HepG2 (cell line): ENCODE results near the gene KRTAP10-2. TPM values are rescaled to one million over a fixed set of nuclear protein-coding genes. Genes with fewer than 3 reads are reported as not detected.
A peak's percentile ranks its signal among the peaks of the same experiment; 100 is the strongest.

Experiments used
- ATAC-seq: fragments of 200-7000 bp; cut with Tn5 transposase; 3 replicates; pipeline ENCODE4 v1.9.1; 2020; ENCODE audit warnings: mild to moderate bottlenecking, moderate library complexity
- BruUV-seq: library from RNA; stranded (reverse); fragments of 400-500 nt; replicated peaks from 2 replicates; lab custom pipeline; 2021; lab: Mats Ljungman, UMichigan
- CTCF ChIA-PET: fragments of 300-600 bp; formaldehyde crosslinking; extraction: SDS; loops from one replicate; lab custom pipeline; 2021; ENCODE audit warnings: low total read pairs, inconsistent platforms, low intra/inter-chr PET ratio; lab: Yijun Ruan, JAX
- POLR2A ChIA-PET: fragments of 350-600 bp; sonication (Branson Sonifier 250); formaldehyde crosslinking; loops from one replicate; lab custom pipeline; 2020; ENCODE audit warnings: antibody characterized with exemption, inconsistent platforms; lab: Yijun Ruan, JAX
- DNase-seq: peaks from one replicate; pipeline ENCODE4 v3.0.0-alpha.2; 2015; ENCODE audit warnings: low spot score
- FAIRE-seq: peaks from 3 replicates; lab custom pipeline; 2011; peaks lifted over from hg19 to GRCh38; lab: Jason Lieb, UNC
- H2AFZ ChIP-seq: one replicate; pipeline ENCODE4 v1.6.1; 2011; ENCODE audit warnings: low read length, inconsistent platforms
- H3K27ac ChIP-seq: fragments of 300-600 bp; 3 replicates; pipeline ENCODE4 v1.8.0; 2011; ENCODE audit warnings: mixed run types, mild to moderate bottlenecking, mixed read lengths, low read length, inconsistent platforms; ENCODE audit not compliant: insufficient read depth; ENCODE audit errors: extremely low read length
- H3K27me3 ChIP-seq, 2 experiments: fragments of 200-600 bp in 1 of 2; 2 replicates in 1 of 2; 3 replicates in 1 of 2; pipeline versions ENCODE4 v1.6.0 to v1.8.0; 2011; ENCODE audit warnings: low read length in 2 of 2, mild to moderate bottlenecking in 2 of 2, moderate library complexity in 2 of 2, inconsistent platforms in 1 of 2; ENCODE audit not compliant: insufficient read depth in 2 of 2, control insufficient read depth in 1 of 2
- H3K36me3 ChIP-seq, 2 experiments: fragments of 200-600 bp in 1 of 2; replicated peaks in 1 of 2; 2 replicates in 1 of 2; 3 replicates in 1 of 2; pipeline versions ENCODE4 v1.5.1 to v1.8.0; 2011; ENCODE audit warnings: low read length in 2 of 2, inconsistent platforms in 1 of 2; ENCODE audit not compliant: insufficient read depth in 2 of 2, control insufficient read depth in 1 of 2
- H3K4me1 ChIP-seq: 2 replicates; pipeline ENCODE4 v1.5.1; 2012; ENCODE audit warnings: low read length, inconsistent platforms; ENCODE audit not compliant: insufficient read depth
- H3K4me2 ChIP-seq: 2 replicates; pipeline ENCODE4 v1.6.0; 2011; ENCODE audit warnings: low read depth, low read length, inconsistent platforms
- H3K4me3 ChIP-seq, 3 experiments: fragments of 200-600 bp in 1 of 3; sonication (generic), shearing (Covaris generic) in 1 of 3; replicated peaks in 1 of 3; 2 replicates each; pipeline ENCODE4 v1.5.1; 2011 to 2016; ENCODE audit warnings: low read length in 3 of 3, inconsistent platforms in 2 of 3, low read depth in 2 of 3, mild to moderate bottlenecking in 2 of 3, control low read depth in 1 of 3, mixed read lengths in 1 of 3; ENCODE audit not compliant: insufficient read depth in 1 of 3
- H3K79me2 ChIP-seq: one replicate; pipeline ENCODE4 v1.6.1; 2011; ENCODE audit warnings: low read length, inconsistent platforms; ENCODE audit not compliant: insufficient read depth
- H3K9ac ChIP-seq: 2 replicates; pipeline ENCODE4 v1.6.0; 2011; ENCODE audit warnings: mild to moderate bottlenecking, low read depth, low read length, inconsistent platforms; ENCODE audit not compliant: insufficient read depth
- H3K9me3 ChIP-seq: 2 replicates; pipeline ENCODE4 v1.5.1; 2012; ENCODE audit warnings: mild to moderate bottlenecking, low read length
- H4K20me1 ChIP-seq: 2 replicates; pipeline ENCODE4 v1.6.0; 2011; ENCODE audit warnings: inconsistent platforms, mild to moderate bottlenecking, low read length, moderate library complexity; ENCODE audit not compliant: insufficient read depth
- FOXO1 ChIP-seq: sonication (generic); formaldehyde crosslinking; IDR thresholded peaks from 2 replicates; pipeline ENCODE4 v1.4.0; 2020; ENCODE audit warnings: missing genetic modification reagents
- FOXP1 ChIP-seq, 2 experiments: fragments of 450-650 bp in 1 of 2; IDR thresholded peaks; 2 replicates each; pipeline ENCODE4 v1.6.1; 2017 to 2018; ENCODE audit warnings: antibody characterized with exemption in 1 of 2
- IRX3 ChIP-seq: sonication (generic); formaldehyde crosslinking; IDR thresholded peaks from 2 replicates; pipeline ENCODE4 v1.8.1; 2023; ENCODE audit warnings: mild to moderate bottlenecking, low read depth, missing genetic modification reagents, borderline replicate concordance
- MXI1 ChIP-seq: IDR thresholded peaks from 3 replicates; pipeline ENCODE4 v1.6.1; 2012; ENCODE audit warnings: low read depth, low read length, inconsistent platforms, borderline replicate concordance
- PHF21A ChIP-seq: sonication (generic); formaldehyde crosslinking; IDR thresholded peaks from 2 replicates; pipeline ENCODE4 v1.5.0; 2020; ENCODE audit warnings: mild to moderate bottlenecking, missing genetic modification reagents
- SETDB1 ChIP-seq: sonication (generic); formaldehyde crosslinking; IDR thresholded peaks from 2 replicates; pipeline ENCODE4 v1.5.1; 2020; ENCODE audit warnings: missing genetic modification reagents, mild to moderate bottlenecking, borderline replicate concordance
- XRCC5 ChIP-seq: fragments of 200-400 bp; formaldehyde crosslinking; optimal IDR thresholded peaks from 2 replicates; pipeline ENCODE3; 2017; ENCODE audit warnings: mild to moderate bottlenecking, low read length
- ZMYM2 ChIP-seq: sonication (generic); formaldehyde crosslinking; IDR thresholded peaks from 2 replicates; pipeline ENCODE4 v1.8.0; 2022; ENCODE audit warnings: mild to moderate bottlenecking, missing genetic modification reagents
- ZMYM3 ChIP-seq: sonication (generic); formaldehyde crosslinking; IDR thresholded peaks from 2 replicates; pipeline ENCODE4 v1.5.1; 2020; ENCODE audit warnings: mild to moderate bottlenecking, missing genetic modification reagents
- ZNF121 ChIP-seq: sonication (generic); formaldehyde crosslinking; IDR thresholded peaks from 2 replicates; pipeline ENCODE4 v1.5.0; 2020; ENCODE audit warnings: mild to moderate bottlenecking, missing genetic modification reagents
- ZNF317 ChIP-seq: sonication (generic); formaldehyde crosslinking; IDR thresholded peaks from 2 replicates; pipeline ENCODE4 v1.5.0; 2020; ENCODE audit warnings: mild to moderate bottlenecking, missing genetic modification reagents
- ZNF547 ChIP-seq: sonication (generic); formaldehyde crosslinking; IDR thresholded peaks from 2 replicates; pipeline ENCODE4 v1.5.1; 2020; ENCODE audit warnings: mild to moderate bottlenecking, missing genetic modification reagents
- ZNF598 ChIP-seq: sonication (generic); formaldehyde crosslinking; IDR thresholded peaks from 2 replicates; pipeline ENCODE4 v1.5.1; 2020; ENCODE audit warnings: mild to moderate bottlenecking, missing genetic modification reagents, borderline replicate concordance
- ZNF629 ChIP-seq: sonication (generic); formaldehyde crosslinking; conservative IDR thresholded peaks from 2 replicates; pipeline ENCODE4 v1.5.0; 2020; ENCODE audit warnings: missing genetic modification reagents
- ZNF644 ChIP-seq: IDR thresholded peaks from 2 replicates; pipeline ENCODE4 v1.6.1; 2016; ENCODE audit warnings: low read depth
- WGBS: methylation state at CpG from one replicate; pipeline ENCODE4 v1.1.6; 2017; ENCODE audit warnings: low lambda C conversion rate; 5-methylcytosine and 5-hydroxymethylcytosine counted together
- in situ Hi-C: cut with HindIII; loops from 2 replicates; pipeline ENCODE4 v1.10.0; 2017; ENCODE audit warnings: low pct_unique_long_range_greater_than_20kb; ENCODE audit not compliant: extremely low pct_ligation_motif_present
- intact Hi-C: fragments of 100-400 bp; cut with micrococcal nuclease; formaldehyde crosslinking; loops from one replicate; pipeline ENCODE4 v1.10.0; 2022; ENCODE audit not compliant: unreplicated experiment
- polyA plus RNA-seq, 8 experiments: library from polyadenylated mRNA; depleted of rRNA in 3 of 8; stranded (reverse) in 7 of 8; unstranded in 1 of 8; fragments of >200 nt; fragmentation: Illumina TruSeq in 4 of 8; extraction: Trizol in 4 of 8; gene quantifications; 2 replicates each; pipeline versions ENCODE4 v1.2.1 to v1.2.3, GENCODE V29; 2011 to 2016; ENCODE audit warnings: low read depth in 4 of 8, missing spikeins in 1 of 8, mixed read lengths in 1 of 8; ENCODE audit not compliant: insufficient read depth in 1 of 8
- total RNA-seq, 5 experiments: library from RNA; depleted of rRNA; stranded (reverse); fragments of >200 nt; fragmentation: Illumina TruSeq; extraction: Trizol; gene quantifications; 2 replicates each; pipeline ENCODE4 v1.2.3, GENCODE V29; 2016; ENCODE audit warnings: low read depth in 1 of 5
- TF ChIP-seq, protein P1 (sequence below): sonication (generic); formaldehyde crosslinking; IDR thresholded peaks from 2 replicates; pipeline ENCODE4 v1.5.0; 2020; ENCODE audit warnings: missing genetic modification reagents, mild to moderate bottlenecking, borderline replicate concordance
- TF ChIP-seq, protein P2 (sequence below): sonication (generic); formaldehyde crosslinking; IDR thresholded peaks from 2 replicates; pipeline ENCODE4 v1.4.0; 2020; ENCODE audit warnings: mild to moderate bottlenecking, missing genetic modification reagents
- TF ChIP-seq, protein P3 (sequence below): sonication (generic); formaldehyde crosslinking; IDR thresholded peaks from 2 replicates; pipeline ENCODE4 v1.8.0; 2022; ENCODE audit warnings: mild to moderate bottlenecking, missing genetic modification reagents, moderate library complexity

KRTAP10-2 gene
- total and polyA plus RNA-seq, 2 of the 13 experiments (the other 11 are each of a cell fraction or from before 2014, with no cell fraction given): not detected

GRCh38 chr21:44533121-44533890 lies 18.0 kb downstream of the KRTAP10-2 start:
- no TSS peak for BruUV-seq
- CTCF ChIA-PET: no interaction called here
- Histone ChIP-seq H2AFZ (no peak overlapping the region), H4K20me1 (no peaks in the 10 kb centered on the region), H3K79me2 (no peaks in the 10 kb centered on the region), H3K9me3 (no peaks in the 10 kb centered on the region), H3K36me3 (no peaks in the 10 kb centered on the region), H3K4me2 (no peak overlapping the region), H3K27ac (no peak overlapping the region), H3K4me1 (no peaks in the 10 kb centered on the region), H3K9ac (no peak overlapping the region), H3K4me3 (no peak overlapping the region), H3K27me3 (peaks cover 0 to 14% of the 10 kb centered on the region in 2 experiments; a peak in 2 of 5 replicates)
- TF ChIP-seq ZMYM3 (CRISPR knock-in tag) (no peak), ZNF629 (CRISPR knock-in tag) (no peak), MXI1 (no peak), SETDB1 (CRISPR knock-in tag) (no peak), PHF21A (no peak), ZNF121 (CRISPR knock-in tag) (no peak), IRX3 (no peak), XRCC5 (no peak), ZNF598 (CRISPR knock-in tag) (no peak), ZMYM2 (CRISPR knock-in tag) (no peak), ZNF644 (CRISPR knock-in tag) (no peak), ZNF547 (CRISPR knock-in tag) (no peak), ZNF317 (CRISPR knock-in tag) (no peak), FOXP1 (IDR thresholded peaks at IDR 0.05) (no peak), FOXP1 (CRISPR knock-in tag; IDR thresholded peaks at IDR 0.05) (no peak), FOXO1 (CRISPR knock-in tag) (no peak)
- TF ChIP-seq, protein P1, sequence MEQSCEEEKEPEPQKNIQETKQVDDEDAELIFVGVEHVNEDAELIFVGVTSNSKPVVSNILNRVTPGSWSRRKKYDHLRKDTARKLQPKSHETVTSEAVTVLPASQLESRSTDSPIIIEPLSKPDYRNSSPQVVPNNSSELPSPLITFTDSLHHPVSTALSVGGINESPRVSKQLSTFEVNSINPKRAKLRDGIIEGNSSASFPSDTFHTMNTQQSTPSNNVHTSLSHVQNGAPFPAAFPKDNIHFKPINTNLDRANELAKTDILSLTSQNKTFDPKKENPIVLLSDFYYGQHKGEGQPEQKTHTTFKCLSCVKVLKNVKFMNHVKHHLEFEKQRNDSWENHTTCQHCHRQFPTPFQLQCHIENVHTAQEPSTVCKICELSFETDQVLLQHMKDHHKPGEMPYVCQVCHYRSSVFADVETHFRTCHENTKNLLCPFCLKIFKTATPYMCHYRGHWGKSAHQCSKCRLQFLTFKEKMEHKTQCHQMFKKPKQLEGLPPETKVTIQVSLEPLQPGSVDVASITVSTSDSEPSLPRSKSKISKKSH (CRISPR knock-in tag): no peak
- TF ChIP-seq, protein P2, sequence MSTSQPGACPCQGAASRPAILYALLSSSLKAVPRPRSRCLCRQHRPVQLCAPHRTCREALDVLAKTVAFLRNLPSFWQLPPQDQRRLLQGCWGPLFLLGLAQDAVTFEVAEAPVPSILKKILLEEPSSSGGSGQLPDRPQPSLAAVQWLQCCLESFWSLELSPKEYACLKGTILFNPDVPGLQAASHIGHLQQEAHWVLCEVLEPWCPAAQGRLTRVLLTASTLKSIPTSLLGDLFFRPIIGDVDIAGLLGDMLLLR: no peak
- TF ChIP-seq, protein P3, sequence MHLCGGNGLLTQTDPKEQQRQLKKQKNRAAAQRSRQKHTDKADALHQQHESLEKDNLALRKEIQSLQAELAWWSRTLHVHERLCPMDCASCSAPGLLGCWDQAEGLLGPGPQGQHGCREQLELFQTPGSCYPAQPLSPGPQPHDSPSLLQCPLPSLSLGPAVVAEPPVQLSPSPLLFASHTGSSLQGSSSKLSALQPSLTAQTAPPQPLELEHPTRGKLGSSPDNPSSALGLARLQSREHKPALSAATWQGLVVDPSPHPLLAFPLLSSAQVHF: no peak
- ATAC-seq: peak; percentile 16; the same call in 2 of the 3 replicates
- intact Hi-C loops (no loop called here), in situ Hi-C loops (no loop called here)
- DNase-seq: no peak
- POLR2A ChIA-PET: no interaction called here
- WGBS: 73% methylated on average over 24 of the region's 37 CpGs
- no peak for FAIRE-seq
